GM06990 (cell line): Measurements from ENCODE around the gene KRTAP13-2.

Experiments
- DNase-seq: peaks from one replicate; pipeline ENCODE4 v3.0.0-alpha.2; 2011; ENCODE audit not compliant: insufficient read length; ENCODE audit errors: extremely low read depth
- H3K27me3 ChIP-seq: replicated peaks from 2 replicates; pipeline ENCODE4 v1.6.0; 2011; ENCODE audit warnings: low read length; ENCODE audit not compliant: control insufficient read depth, insufficient read depth
- H3K36me3 ChIP-seq: 2 replicates; pipeline ENCODE4 v1.5.1; 2011; ENCODE audit warnings: low read length; ENCODE audit not compliant: control insufficient read depth, insufficient read depth
- H3K4me3 ChIP-seq: replicated peaks from 2 replicates; pipeline ENCODE4 v1.5.1; 2011; ENCODE audit warnings: low read depth, mild to moderate bottlenecking, control low read depth, low read length
- TF ChIP-seq, protein P1 (sequence below): IDR thresholded peaks from 2 replicates; pipeline ENCODE4 v1.5.1; 2011; ENCODE audit warnings: low read length, control low read depth, mild to moderate bottlenecking, inconsistent platforms; ENCODE audit not compliant: insufficient read depth, poor library complexity, severe bottlenecking

The KRTAP13-2 gene, protein sequence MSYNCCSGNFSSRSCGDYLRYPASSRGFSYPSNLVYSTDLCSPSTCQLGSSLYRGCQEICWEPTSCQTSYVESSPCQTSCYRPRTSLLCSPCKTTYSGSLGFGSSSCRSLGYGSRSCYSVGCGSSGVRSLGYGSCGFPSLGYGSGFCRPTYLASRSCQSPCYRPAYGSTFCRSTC

DNA sequence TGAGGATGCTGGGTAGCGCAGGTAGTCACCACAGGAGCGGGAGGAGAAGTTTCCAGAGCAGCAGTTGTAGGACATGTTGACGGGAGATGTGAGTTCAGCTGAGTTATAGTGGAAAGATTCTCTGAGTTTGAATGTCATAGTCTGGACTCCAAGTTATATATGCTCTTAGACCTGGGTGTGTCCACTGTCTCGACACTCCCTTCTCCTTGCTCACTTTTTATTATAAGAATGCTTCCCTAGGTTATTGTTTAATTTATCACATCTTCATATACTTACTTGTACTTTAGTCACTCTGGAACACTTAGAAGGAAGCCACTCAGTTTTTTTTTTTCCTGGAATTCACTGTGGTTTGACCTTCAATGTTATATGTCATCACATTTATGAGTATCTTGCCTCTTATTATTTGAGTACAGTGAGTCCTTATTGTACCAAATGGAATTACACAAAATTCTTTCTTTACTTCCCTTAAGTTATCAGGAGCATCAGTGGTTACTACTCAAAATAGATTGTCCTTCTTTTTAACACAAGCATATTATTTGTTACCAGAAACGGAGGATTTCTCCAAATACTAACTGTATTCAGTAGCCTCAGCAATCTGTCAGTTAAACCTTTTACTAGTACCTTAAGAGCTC is at the start of gene KRTAP13-2:
KRTAP13-2 (minus strand) TSS at position 133 of the 632 bp plus-strand sequence; CDS start at position 75, 58 bp downstream.
- Histone ChIP-seq H3K36me3 (no peaks in the 10 kb centered on the region), H3K4me3 (no peak within 1 kb of the TSS), H3K27me3 (no peaks in the 10 kb centered on the region)
- TF ChIP-seq, protein P1, sequence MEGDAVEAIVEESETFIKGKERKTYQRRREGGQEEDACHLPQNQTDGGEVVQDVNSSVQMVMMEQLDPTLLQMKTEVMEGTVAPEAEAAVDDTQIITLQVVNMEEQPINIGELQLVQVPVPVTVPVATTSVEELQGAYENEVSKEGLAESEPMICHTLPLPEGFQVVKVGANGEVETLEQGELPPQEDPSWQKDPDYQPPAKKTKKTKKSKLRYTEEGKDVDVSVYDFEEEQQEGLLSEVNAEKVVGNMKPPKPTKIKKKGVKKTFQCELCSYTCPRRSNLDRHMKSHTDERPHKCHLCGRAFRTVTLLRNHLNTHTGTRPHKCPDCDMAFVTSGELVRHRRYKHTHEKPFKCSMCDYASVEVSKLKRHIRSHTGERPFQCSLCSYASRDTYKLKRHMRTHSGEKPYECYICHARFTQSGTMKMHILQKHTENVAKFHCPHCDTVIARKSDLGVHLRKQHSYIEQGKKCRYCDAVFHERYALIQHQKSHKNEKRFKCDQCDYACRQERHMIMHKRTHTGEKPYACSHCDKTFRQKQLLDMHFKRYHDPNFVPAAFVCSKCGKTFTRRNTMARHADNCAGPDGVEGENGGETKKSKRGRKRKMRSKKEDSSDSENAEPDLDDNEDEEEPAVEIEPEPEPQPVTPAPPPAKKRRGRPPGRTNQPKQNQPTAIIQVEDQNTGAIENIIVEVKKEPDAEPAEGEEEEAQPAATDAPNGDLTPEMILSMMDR = no peak
- DNase-seq = no peak

DNA sequence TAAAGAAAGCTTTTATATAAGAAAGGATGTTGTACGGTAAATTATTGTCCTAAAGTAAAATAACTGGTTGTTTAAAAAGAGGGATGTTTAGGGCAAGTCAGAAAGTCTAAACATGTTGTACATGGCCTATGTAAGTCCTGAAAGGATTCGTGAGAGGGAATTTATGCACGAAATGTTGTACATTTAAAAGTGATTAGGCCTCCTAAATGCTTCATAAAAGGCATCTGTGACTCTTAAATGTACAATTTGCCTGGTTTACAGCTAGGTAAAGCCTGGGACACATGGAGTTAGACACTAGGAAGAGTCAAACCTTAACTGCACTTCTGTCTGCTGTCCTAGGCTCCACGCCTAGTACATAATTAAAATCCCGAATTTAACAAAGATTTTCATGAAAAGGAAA is 43.9 kb upstream of the KRTAP13-2 start:
- no peaks in the 10 kb centered on the region for H3K36me3 ChIP-seq
- no peaks in the 10 kb centered on the region for H3K27me3 ChIP-seq
- TF ChIP-seq, protein P1 = no peak
- no peak overlapping the region for H3K4me3 ChIP-seq
- DNase-seq = no peak

DNA sequence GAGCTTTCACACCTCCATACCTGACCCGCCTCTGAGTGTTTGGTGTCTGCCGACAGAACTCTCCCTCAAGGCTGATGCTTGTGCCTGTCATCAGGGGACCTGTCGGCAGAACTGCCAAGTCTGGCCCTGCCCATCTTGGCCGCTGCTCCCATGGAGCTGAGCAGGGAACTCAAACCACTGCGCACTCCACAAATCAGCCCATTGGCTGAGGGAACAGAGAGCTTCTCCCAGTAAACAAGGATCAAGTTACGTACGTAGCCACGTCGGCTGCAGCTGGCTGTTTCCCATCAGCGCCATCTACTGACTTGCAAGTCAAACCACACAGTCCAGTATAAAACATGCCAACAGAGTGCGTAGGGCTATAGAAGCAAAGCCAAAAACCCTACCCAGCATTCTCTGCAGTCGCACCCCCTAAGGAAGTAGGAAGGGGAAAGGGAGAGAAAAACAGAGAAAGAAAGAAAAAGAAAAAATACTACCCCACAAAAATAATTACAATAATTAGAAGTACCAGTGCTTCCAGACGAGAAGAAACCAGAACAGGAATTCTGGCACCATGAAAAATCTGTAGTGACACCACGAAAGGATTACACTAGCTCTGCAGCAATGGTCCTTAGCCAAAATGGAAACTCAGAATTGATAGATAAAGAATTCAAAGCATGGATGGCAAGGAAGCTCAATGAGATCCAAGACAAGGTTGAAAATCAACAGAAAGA is 36.9 kb upstream of the KRTAP13-2 start:
- H3K36me3 ChIP-seq = no peaks in the 10 kb centered on the region
- no peaks in the 10 kb centered on the region for H3K27me3 ChIP-seq
- TF ChIP-seq, protein P1 = peak; percentile 29
- no peak overlapping the region for H3K4me3 ChIP-seq
- DNase-seq = no peak

DNA sequence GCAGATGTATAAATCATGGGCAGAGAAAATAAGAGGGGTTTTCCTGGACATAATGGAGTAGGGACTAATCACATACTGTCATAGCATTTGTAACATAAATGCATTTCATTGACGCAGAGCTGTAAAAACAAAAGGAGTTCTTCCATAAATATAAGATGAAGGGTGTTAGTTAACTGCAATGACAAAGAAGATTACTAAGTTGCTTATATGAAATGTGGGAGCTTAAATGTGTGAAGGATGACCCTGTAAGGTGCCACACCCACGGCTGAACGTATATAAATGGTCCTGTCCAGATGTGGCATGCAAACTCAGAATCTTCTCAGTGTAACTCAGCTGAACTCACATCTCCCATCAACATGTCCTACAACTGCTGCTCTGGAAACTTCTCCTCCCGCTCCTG is 23.7 kb upstream of the KRTAP13-2 start, which contains the start of gene KRTAP13-1:
KRTAP13-1 (plus strand) TSS at position 301 of the 400 bp plus-strand sequence; CDS start at position 357, 56 bp downstream.
- Histone ChIP-seq H3K27me3 (no peaks in the 10 kb centered on the region), H3K36me3 (no peaks in the 10 kb centered on the region), H3K4me3 (no peak within 1 kb of the TSS)
- no peak for DNase-seq
- TF ChIP-seq, protein P1 = no peak

DNA sequence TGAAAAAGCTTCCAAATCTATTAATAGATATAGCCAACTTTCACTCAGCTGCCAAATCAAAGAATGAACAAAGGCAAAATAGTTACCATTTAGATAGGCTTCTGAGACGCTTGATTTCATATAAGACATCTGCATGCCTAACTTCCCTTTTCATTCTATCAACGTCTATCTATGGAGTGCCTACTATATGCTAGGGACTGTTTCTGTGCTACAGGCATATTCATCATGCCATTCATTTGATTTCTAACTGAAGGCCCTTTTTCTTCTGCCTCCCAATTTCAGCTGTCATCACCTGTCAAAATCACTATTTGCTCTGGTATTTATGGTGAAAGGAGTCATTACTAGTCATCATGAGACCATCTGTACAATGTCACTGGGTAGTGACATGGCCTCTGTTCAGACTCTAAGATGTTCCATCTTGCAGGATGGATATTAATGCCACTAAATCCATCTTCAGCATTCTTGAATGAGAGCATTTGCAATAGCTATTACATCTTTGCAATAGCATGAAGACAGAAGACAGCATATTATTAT is 19.5 kb upstream of the KRTAP13-2 start:
- DNase-seq = no peak
- Histone ChIP-seq H3K4me3 (no peak overlapping the region), H3K27me3 (no peaks in the 10 kb centered on the region), H3K36me3 (no peaks in the 10 kb centered on the region)
- TF ChIP-seq, protein P1 = no peak
